Activated CD8-positive, alpha-beta memory T cell treated with anti-CD3 and anti-CD28 coated beads for 1 hour (primary cell): ENCODE data around the gene LIN28B.
"Not testable (repeated sequence)": the region's sequence is repeated elsewhere in the genome, so short reads cannot be mapped to it uniquely, and the experiment has no call there.

Experiments used
- DNase-seq, 2 donors: peaks; one replicate each; pipeline ENCODE4 v3.0.0-alpha.2; 2020; ENCODE audit warnings: low read depth in 1 of 2; ENCODE audit errors: extremely low read depth in 1 of 2

Gene LIN28B

GRCh38 chr6:105058846-105059245 is 101.9 kb downstream of the LIN28B start:
- no peak for DNase-seq

GRCh38 chr6:105066233-105066632 is 109.3 kb downstream of the LIN28B start:
- DNase-seq: no peak

GRCh38 chr6:105066836-105067235 is 109.9 kb downstream of the LIN28B start:
- DNase-seq: no peak

GRCh38 chr6:105067329-105067728 is 110.4 kb downstream of the LIN28B start:
- DNase-seq: no peak

GRCh38 chr6:105068407-105068806 is 111.5 kb downstream of the LIN28B start:
- DNase-seq: no peak

- DNase-seq: no peak
Measured at GRCh38 chr6:105069821-105070445, 113.0 kb downstream of the LIN28B start.

- DNase-seq: no peak
Measured at GRCh38 chr6:105072798-105073199, 115.9 kb downstream of the LIN28B start.

GRCh38 chr6:105075210-105075609 is 118.3 kb downstream of the LIN28B start:
- no peak for DNase-seq

GRCh38 chr6:105076418-105076817 is 119.5 kb downstream of the LIN28B start:
- not testable (repeated sequence) for DNase-seq

GRCh38 chr6:105077596-105078385 is 120.9 kb downstream of the LIN28B start:
- no peak for DNase-seq

- DNase-seq: no peak
Measured at GRCh38 chr6:105078386-105078708, 121.4 kb downstream of the LIN28B start.

GRCh38 chr6:105080279-105080678 is 123.4 kb downstream of the LIN28B start:
- no peak for DNase-seq

GRCh38 chr6:105081662-105082061 is 124.8 kb downstream of the LIN28B start:
- not testable (repeated sequence) for DNase-seq

GRCh38 chr6:105087571-105088211 is 130.8 kb downstream of the LIN28B start:
- no peak for DNase-seq

- no peak for DNase-seq
Measured at GRCh38 chr6:105091140-105091829, 134.4 kb downstream of the LIN28B start.

GRCh38 chr6:105094133-105094640 is 137.3 kb downstream of the LIN28B start:
- DNase-seq: no peak

- no peak for DNase-seq
Measured at GRCh38 chr6:105095139-105095538, 138.2 kb downstream of the LIN28B start.

GRCh38 chr6:105097288-105097687 is 140.4 kb downstream of the LIN28B start:
- DNase-seq: no peak

GRCh38 chr6:105099371-105099770 is 142.5 kb downstream of the LIN28B start:
- DNase-seq: no peak

- no peak for DNase-seq
Measured at GRCh38 chr6:105102186-105102585, 145.3 kb downstream of the LIN28B start.

GRCh38 chr6:105105094-105105493 is 148.2 kb downstream of the LIN28B start:
- no peak for DNase-seq
